GM12878 (cell line): ENCODE data around the gene TMC7. TPM values are rescaled to one million over a fixed set of nuclear protein-coding genes. Genes with fewer than 3 reads are reported as not detected.

Experiments used
- ATAC-seq: fragments of 200-7000 bp; cut with Tn5 transposase; 3 replicates; pipeline ENCODE4 v1.9.1; 2020; ENCODE audit warnings: mild to moderate bottlenecking, moderate library complexity
- BruUV-seq: library from RNA; stranded (reverse); fragments of 400-500 nt; replicated peaks from 2 replicates; lab custom pipeline; 2021; lab: Mats Ljungman, UMichigan
- CTCF ChIA-PET: fragments of 300-600 bp; sonication (Branson Sonifier 250); formaldehyde crosslinking; extraction: SDS; loops from one replicate; lab custom pipeline; 2021; ENCODE audit warnings: inconsistent platforms; lab: Yijun Ruan, JAX
- POLR2A ChIA-PET: fragments of 350-600 bp; formaldehyde crosslinking; extraction: SDS; loops from one replicate; lab custom pipeline; 2021; ENCODE audit warnings: inconsistent platforms; lab: Charles Lee
- RAD21 ChIA-PET: fragments of 300-600 bp; sonication (Branson Sonifier 250); formaldehyde crosslinking; loops from one replicate; lab custom pipeline; 2023; ENCODE audit warnings: antibody characterized with exemption; ENCODE audit not compliant: unreplicated experiment; lab: Charles Lee
- SMC1A ChIA-PET: fragments of 300-600 bp; sonication (Branson Sonifier 250); formaldehyde crosslinking; loops from one replicate; lab custom pipeline; 2023; ENCODE audit not compliant: unreplicated experiment, uncharacterized antibody; lab: Charles Lee
- DNase-seq: peaks from one replicate; pipeline ENCODE4 v3.0.0-alpha.2; 2011; ENCODE audit warnings: low read depth, low spot score
- FAIRE-seq: peaks from 3 replicates; lab custom pipeline; 2011; peaks lifted over from hg19 to GRCh38; lab: Jason Lieb, UNC
- H2AFZ ChIP-seq: 2 replicates; pipeline ENCODE4 v1.6.0; 2011; ENCODE audit warnings: low read depth, low read length, control low read depth; ENCODE audit not compliant: control insufficient read depth
- H3K27ac ChIP-seq: 2 replicates; pipeline ENCODE4 v1.5.1; 2011; ENCODE audit warnings: control low read depth; ENCODE audit not compliant: control insufficient read depth, insufficient read depth
- H3K27me3 ChIP-seq, 2 experiments: replicated peaks in 1 of 2; 2 replicates each; pipeline versions ENCODE4 v1.6.0 to v1.6.1; 2011; ENCODE audit warnings: low read length in 1 of 2; ENCODE audit not compliant: control insufficient read depth in 2 of 2, insufficient read depth in 2 of 2
- H3K36me3 ChIP-seq, 2 experiments: 2 replicates each; pipeline ENCODE4 v1.5.1; 2011; ENCODE audit warnings: low read length in 1 of 2; ENCODE audit not compliant: control insufficient read depth in 2 of 2, insufficient read depth in 2 of 2
- H3K4me1 ChIP-seq: 2 replicates; pipeline ENCODE4 v1.6.1; 2011; ENCODE audit warnings: mild to moderate bottlenecking, low read length, moderate library complexity, mixed read lengths; ENCODE audit not compliant: control insufficient read depth, insufficient read depth
- H3K4me2 ChIP-seq: 2 replicates; pipeline ENCODE4 v1.6.0; 2011; ENCODE audit warnings: control low read depth; ENCODE audit not compliant: control insufficient read depth, insufficient read depth
- H3K4me3 ChIP-seq: fragments of 200-600 bp; sonication (generic); 2 replicates; pipeline ENCODE4 v1.5.1; 2016
- H3K79me2 ChIP-seq: 2 replicates; pipeline ENCODE4 v1.6.0; 2011; ENCODE audit warnings: low read length; ENCODE audit not compliant: control insufficient read depth, insufficient read depth
- H3K9ac ChIP-seq: 2 replicates; pipeline ENCODE4 v1.8.0; 2011; ENCODE audit warnings: low read length, control low read depth, mixed read lengths; ENCODE audit not compliant: control insufficient read depth, insufficient read depth
- H3K9me3 ChIP-seq: replicated peaks from 3 replicates; pipeline ENCODE4 v1.5.1; 2011; ENCODE audit warnings: mild to moderate bottlenecking, low read length; ENCODE audit not compliant: control insufficient read depth, insufficient read depth
- H4K20me1 ChIP-seq: 2 replicates; pipeline ENCODE4 v1.6.0; 2011; ENCODE audit not compliant: control insufficient read depth, insufficient read depth
- CBX3 ChIP-seq: fragments of 200-600 bp; sonication (generic); IDR thresholded peaks from 2 replicates; pipeline ENCODE4 v1.6.1; 2016; ENCODE audit warnings: low read depth, borderline replicate concordance
- HDAC6 ChIP-seq: fragments of 200-600 bp; sonication (generic); IDR thresholded peaks from one replicate; pipeline ENCODE4 v1.8.0; 2017; ENCODE audit warnings: antibody characterized with exemption; ENCODE audit not compliant: unreplicated experiment
- IKZF1 ChIP-seq: fragments of 450-650 bp; conservative IDR thresholded peaks from 2 replicates; pipeline ENCODE4 v1.6.1; 2017; ENCODE audit warnings: antibody characterized with exemption, mild to moderate bottlenecking
- KAT2A ChIP-seq: conservative IDR thresholded peaks from 2 replicates; pipeline ENCODE4 v1.6.1; 2011; ENCODE audit warnings: low read depth, low read length; ENCODE audit not compliant: control insufficient read depth
- MXI1 ChIP-seq: fragments of 150-350 bp; IDR thresholded peaks from 2 replicates; pipeline ENCODE4 v1.6.1; 2011; ENCODE audit warnings: low read depth, mild to moderate bottlenecking, inconsistent platforms, low read length, improper control_type of control experiment
- NR2C1 ChIP-seq: fragments of 450-650 bp; IDR thresholded peaks from 2 replicates; pipeline ENCODE4 v1.6.1; 2017; ENCODE audit warnings: antibody characterized with exemption, mild to moderate bottlenecking, moderate library complexity
- RBBP5 ChIP-seq: fragments of 200-600 bp; sonication (generic); conservative IDR thresholded peaks from 2 replicates; pipeline ENCODE4 v1.6.1; 2016
- RFX5 ChIP-seq: IDR thresholded peaks from 2 replicates; pipeline ENCODE4 v1.6.1; 2011; ENCODE audit warnings: low read depth, low read length, improper control_type of control experiment
- SMC3 ChIP-seq: IDR thresholded peaks from 2 replicates; pipeline ENCODE4 v1.6.1; 2011; ENCODE audit warnings: low read length, improper control_type of control experiment, borderline replicate concordance
- TAF1 ChIP-seq: IDR thresholded peaks from 2 replicates; pipeline ENCODE4 v1.6.1; 2011; ENCODE audit warnings: mild to moderate bottlenecking, low read depth, low read length, borderline replicate concordance
- ZBED1 ChIP-seq: IDR thresholded peaks from 2 replicates; pipeline ENCODE4 v1.6.1; 2016; ENCODE audit warnings: borderline replicate concordance
- ZSCAN29 ChIP-seq: fragments of 450-650 bp; IDR thresholded peaks from 2 replicates; pipeline ENCODE4 v1.6.1; 2017; ENCODE audit warnings: mild to moderate bottlenecking, moderate library complexity
- WGBS: methylation state at CpG from one replicate; pipeline ENCODE4 v1.1.6; 2016; ENCODE audit warnings: low lambda C conversion rate; ENCODE audit not compliant: insufficient replicate concordance, insufficient coverage; ENCODE audit errors: missing lambda C conversion rate; 5-methylcytosine and 5-hydroxymethylcytosine counted together
- in situ Hi-C: fragments of 300-500 bp; cut with MboI; formaldehyde crosslinking; loops from 9 replicates; pipeline ENCODE4 v1.14.3; 2018; ENCODE audit warnings: mixed read lengths
- intact Hi-C: fragments of 100-400 bp; cut with micrococcal nuclease; formaldehyde crosslinking; loops from one replicate; pipeline ENCODE4 v1.14.2; 2022; ENCODE audit not compliant: unreplicated experiment
- polyA plus RNA-seq, 11 experiments: library from polyadenylated mRNA; depleted of rRNA in 4 of 11; unstranded in 6 of 11; stranded (reverse) in 5 of 11; fragments of >200 nt; fragmentation: Nextera tagmentation in 4 of 11; fragmentation: Illumina TruSeq in 1 of 11; extraction: Ambion mirVana in 4 of 11; extraction: Trizol in 1 of 11; gene quantifications; 1 replicate in 1 of 11; 2 replicates in 10 of 11; pipeline versions ENCODE4 v1.2.1 to v1.2.3, GENCODE V29; 2011 to 2016; ENCODE audit warnings: inconsistent platforms in 2 of 11, missing spikeins in 2 of 11, low read depth in 1 of 11
- total RNA-seq, 4 experiments: library from RNA; depleted of rRNA in 3 of 4; stranded (reverse); fragments of >200 nt in 3 of 4; fragmentation: Illumina TruSeq in 1 of 4; extraction: Trizol in 1 of 4; gene quantifications; 2 replicates each; pipeline versions ENCODE4 v1.2.1 to v1.2.3, GENCODE V29; 2013 to 2021
- TF ChIP-seq, protein P1 (sequence below): IDR thresholded peaks from 2 replicates; pipeline ENCODE4 v1.6.1; 2012; ENCODE audit warnings: improper control_type of control experiment, low read depth, low read length; ENCODE audit not compliant: insufficient replicate concordance
- TF ChIP-seq, protein P2 (sequence below): IDR thresholded peaks from 2 replicates; pipeline ENCODE4 v1.6.1; 2011; ENCODE audit warnings: low read depth, low read length, improper control_type of control experiment, borderline replicate concordance
- TF ChIP-seq, protein P3 (sequence below): IDR thresholded peaks from 2 replicates; pipeline ENCODE4 v1.6.1; 2012; ENCODE audit warnings: low read depth, low read length, improper control_type of control experiment
- TF ChIP-seq, protein P4 (sequence below): fragments of 450-650 bp; IDR thresholded peaks from 2 replicates; pipeline ENCODE4 v1.6.1; 2018; ENCODE audit warnings: mild to moderate bottlenecking, low read depth, moderate library complexity; ENCODE audit not compliant: partially characterized antibody

The TMC7 gene
- total and polyA plus RNA-seq, 10 of the 15 experiments (the other 5 are each of a cell fraction or from before 2014, with no cell fraction given), result 0.15 TPM; not detected in 9

DNA sequence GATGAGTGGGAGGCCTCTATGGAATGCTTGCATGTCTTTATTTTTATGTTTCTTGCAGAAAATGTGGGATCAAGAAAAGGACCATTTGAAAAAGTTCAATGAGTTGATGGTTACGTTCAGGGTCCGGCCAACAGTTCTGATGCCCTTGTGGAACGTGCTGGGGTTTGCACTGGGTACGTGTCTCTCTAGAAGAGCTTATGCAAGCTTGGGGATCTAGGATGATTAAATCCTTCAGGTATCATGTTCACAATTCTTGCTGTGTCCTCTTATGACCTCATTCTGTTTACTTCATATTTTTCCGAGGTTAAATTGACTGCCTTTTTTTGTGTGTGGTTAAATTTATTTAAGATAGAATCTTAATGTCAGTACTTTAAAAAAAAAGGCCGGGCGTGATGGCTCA lies 90.1 kb downstream of the TMC7 start:
- Histone ChIP-seq H3K4me1 (no peaks in the 10 kb centered on the region; the same call in 1 of the 2 replicates), H3K4me3 (no peak overlapping the region), H4K20me1 (no peaks in the 10 kb centered on the region), H3K9me3 (no peaks in the 10 kb centered on the region), H3K27ac (no peak overlapping the region), H3K9ac (no peak overlapping the region), H2AFZ (no peak overlapping the region), H3K79me2 (no peaks in the 10 kb centered on the region; the same call in 1 of the 2 replicates), H3K36me3 (no peaks in the 10 kb centered on the region; a peak in 2 of 4 replicates), H3K27me3 (no peaks in the 10 kb centered on the region), H3K4me2 (no peak overlapping the region)
- in situ Hi-C loops (no loop called here), intact Hi-C loops (no loop called here)
- ChIA-PET CTCF (no interaction called here), POLR2A (no interaction called here), SMC1A (interaction anchor here (0.6 kb wide), 2 partner anchors 13 to 21 kb away, joined by 3 read pairs; no protein-coding TSS in a partner anchor), RAD21 (no interaction called here)
- ATAC-seq (no peak), FAIRE-seq (no peak), DNase-seq (no peak)
- BruUV-seq, result no TSS peak
- 84% methylated on average over 7 of the region's 7 CpGs for WGBS
- TF ChIP-seq, protein P1, sequence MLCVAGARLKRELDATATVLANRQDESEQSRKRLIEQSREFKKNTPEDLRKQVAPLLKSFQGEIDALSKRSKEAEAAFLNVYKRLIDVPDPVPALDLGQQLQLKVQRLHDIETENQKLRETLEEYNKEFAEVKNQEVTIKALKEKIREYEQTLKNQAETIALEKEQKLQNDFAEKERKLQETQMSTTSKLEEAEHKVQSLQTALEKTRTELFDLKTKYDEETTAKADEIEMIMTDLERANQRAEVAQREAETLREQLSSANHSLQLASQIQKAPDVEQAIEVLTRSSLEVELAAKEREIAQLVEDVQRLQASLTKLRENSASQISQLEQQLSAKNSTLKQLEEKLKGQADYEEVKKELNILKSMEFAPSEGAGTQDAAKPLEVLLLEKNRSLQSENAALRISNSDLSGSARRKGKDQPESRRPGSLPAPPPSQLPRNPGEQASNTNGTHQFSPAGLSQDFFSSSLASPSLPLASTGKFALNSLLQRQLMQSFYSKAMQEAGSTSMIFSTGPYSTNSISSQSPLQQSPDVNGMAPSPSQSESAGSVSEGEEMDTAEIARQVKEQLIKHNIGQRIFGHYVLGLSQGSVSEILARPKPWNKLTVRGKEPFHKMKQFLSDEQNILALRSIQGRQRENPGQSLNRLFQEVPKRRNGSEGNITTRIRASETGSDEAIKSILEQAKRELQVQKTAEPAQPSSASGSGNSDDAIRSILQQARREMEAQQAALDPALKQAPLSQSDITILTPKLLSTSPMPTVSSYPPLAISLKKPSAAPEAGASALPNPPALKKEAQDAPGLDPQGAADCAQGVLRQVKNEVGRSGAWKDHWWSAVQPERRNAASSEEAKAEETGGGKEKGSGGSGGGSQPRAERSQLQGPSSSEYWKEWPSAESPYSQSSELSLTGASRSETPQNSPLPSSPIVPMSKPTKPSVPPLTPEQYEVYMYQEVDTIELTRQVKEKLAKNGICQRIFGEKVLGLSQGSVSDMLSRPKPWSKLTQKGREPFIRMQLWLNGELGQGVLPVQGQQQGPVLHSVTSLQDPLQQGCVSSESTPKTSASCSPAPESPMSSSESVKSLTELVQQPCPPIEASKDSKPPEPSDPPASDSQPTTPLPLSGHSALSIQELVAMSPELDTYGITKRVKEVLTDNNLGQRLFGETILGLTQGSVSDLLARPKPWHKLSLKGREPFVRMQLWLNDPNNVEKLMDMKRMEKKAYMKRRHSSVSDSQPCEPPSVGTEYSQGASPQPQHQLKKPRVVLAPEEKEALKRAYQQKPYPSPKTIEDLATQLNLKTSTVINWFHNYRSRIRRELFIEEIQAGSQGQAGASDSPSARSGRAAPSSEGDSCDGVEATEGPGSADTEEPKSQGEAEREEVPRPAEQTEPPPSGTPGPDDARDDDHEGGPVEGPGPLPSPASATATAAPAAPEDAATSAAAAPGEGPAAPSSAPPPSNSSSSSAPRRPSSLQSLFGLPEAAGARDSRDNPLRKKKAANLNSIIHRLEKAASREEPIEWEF, result no peak
- TF ChIP-seq, protein P2, sequence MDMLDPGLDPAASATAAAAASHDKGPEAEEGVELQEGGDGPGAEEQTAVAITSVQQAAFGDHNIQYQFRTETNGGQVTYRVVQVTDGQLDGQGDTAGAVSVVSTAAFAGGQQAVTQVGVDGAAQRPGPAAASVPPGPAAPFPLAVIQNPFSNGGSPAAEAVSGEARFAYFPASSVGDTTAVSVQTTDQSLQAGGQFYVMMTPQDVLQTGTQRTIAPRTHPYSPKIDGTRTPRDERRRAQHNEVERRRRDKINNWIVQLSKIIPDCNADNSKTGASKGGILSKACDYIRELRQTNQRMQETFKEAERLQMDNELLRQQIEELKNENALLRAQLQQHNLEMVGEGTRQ, result no peak
- TF ChIP-seq KAT2A, result no peak
- TF ChIP-seq, protein P3, sequence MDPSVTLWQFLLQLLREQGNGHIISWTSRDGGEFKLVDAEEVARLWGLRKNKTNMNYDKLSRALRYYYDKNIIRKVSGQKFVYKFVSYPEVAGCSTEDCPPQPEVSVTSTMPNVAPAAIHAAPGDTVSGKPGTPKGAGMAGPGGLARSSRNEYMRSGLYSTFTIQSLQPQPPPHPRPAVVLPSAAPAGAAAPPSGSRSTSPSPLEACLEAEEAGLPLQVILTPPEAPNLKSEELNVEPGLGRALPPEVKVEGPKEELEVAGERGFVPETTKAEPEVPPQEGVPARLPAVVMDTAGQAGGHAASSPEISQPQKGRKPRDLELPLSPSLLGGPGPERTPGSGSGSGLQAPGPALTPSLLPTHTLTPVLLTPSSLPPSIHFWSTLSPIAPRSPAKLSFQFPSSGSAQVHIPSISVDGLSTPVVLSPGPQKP, result no peak
- no peak for TF ChIP-seq NR2C1
- no peak for TF ChIP-seq CBX3
- TF ChIP-seq SMC3, result no peak
- no peak for TF ChIP-seq RBBP5
- no peak for TF ChIP-seq HDAC6
- TF ChIP-seq IKZF1, result no peak
- no peak for TF ChIP-seq MXI1
- no peak for TF ChIP-seq TAF1
- TF ChIP-seq RFX5, result no peak
- no peak for TF ChIP-seq ZSCAN29
- TF ChIP-seq, protein P4, sequence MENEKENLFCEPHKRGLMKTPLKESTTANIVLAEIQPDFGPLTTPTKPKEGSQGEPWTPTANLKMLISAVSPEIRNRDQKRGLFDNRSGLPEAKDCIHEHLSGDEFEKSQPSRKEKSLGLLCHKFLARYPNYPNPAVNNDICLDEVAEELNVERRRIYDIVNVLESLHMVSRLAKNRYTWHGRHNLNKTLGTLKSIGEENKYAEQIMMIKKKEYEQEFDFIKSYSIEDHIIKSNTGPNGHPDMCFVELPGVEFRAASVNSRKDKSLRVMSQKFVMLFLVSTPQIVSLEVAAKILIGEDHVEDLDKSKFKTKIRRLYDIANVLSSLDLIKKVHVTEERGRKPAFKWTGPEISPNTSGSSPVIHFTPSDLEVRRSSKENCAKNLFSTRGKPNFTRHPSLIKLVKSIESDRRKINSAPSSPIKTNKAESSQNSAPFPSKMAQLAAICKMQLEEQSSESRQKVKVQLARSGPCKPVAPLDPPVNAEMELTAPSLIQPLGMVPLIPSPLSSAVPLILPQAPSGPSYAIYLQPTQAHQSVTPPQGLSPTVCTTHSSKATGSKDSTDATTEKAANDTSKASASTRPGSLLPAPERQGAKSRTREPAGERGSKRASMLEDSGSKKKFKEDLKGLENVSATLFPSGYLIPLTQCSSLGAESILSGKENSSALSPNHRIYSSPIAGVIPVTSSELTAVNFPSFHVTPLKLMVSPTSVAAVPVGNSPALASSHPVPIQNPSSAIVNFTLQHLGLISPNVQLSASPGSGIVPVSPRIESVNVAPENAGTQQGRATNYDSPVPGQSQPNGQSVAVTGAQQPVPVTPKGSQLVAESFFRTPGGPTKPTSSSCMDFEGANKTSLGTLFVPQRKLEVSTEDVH, result no peak
- TF ChIP-seq ZBED1, result no peak
